Measurements from ENCODE around the gene NXPE3.

DNA sequence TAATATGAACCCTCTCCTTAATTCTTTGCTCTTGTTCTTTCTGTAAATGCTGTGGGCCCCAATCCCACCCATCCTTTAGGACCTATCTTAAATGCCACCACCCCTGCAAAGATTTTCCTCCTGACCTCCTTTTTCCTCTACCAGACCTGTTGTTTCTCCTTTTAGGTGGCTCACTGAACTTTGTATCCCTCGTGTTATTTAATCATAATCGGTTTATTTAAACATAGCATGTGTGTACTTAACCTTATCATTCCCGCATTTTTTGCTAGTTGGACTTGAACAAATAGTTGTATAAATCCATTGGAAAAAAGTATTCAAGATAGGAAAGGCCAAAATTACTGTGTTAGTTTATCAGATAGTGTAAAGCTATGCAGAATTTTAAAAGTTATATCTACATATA lies 69.3 kb downstream of the NXPE3 start:
- TF ChIP-seq, protein P1, sequence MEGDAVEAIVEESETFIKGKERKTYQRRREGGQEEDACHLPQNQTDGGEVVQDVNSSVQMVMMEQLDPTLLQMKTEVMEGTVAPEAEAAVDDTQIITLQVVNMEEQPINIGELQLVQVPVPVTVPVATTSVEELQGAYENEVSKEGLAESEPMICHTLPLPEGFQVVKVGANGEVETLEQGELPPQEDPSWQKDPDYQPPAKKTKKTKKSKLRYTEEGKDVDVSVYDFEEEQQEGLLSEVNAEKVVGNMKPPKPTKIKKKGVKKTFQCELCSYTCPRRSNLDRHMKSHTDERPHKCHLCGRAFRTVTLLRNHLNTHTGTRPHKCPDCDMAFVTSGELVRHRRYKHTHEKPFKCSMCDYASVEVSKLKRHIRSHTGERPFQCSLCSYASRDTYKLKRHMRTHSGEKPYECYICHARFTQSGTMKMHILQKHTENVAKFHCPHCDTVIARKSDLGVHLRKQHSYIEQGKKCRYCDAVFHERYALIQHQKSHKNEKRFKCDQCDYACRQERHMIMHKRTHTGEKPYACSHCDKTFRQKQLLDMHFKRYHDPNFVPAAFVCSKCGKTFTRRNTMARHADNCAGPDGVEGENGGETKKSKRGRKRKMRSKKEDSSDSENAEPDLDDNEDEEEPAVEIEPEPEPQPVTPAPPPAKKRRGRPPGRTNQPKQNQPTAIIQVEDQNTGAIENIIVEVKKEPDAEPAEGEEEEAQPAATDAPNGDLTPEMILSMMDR (optimal IDR thresholded peaks at IDR 0.05 in 1 of 3, IDR thresholded peaks at IDR 0.05 in 1 of 3, conservative IDR thresholded peaks at IDR 0.05 in 1 of 3; ENCODE audit: extremely low read depth in 1 of 3, insufficient read depth in 2 of 3, low read length in 3 of 3): no peak
- no peak for TF ChIP-seq EZH2 (IDR thresholded peaks at IDR 0.05; ENCODE audit: low read length)

All from keratinocyte (primary cell).